HG02610 (cell line): Measurements from ENCODE around the gene PKD2L2.
"Not testable (repeated sequence)": the region's sequence is repeated elsewhere in the genome, so short reads cannot be mapped to it uniquely, and the experiment has no call there.

Source experiments
- ATAC-seq: cut with Tn5 transposase; IDR thresholded peaks from one replicate; pipeline ENCODE4 v1.9.1; 2021; ENCODE audit warnings: mild to moderate bottlenecking, moderate library complexity; ENCODE audit not compliant: unreplicated experiment

PKD2L2 gene

GRCh38 chr5:137888863-137889759 lies at the start of gene PKD2L2:
Gene PKD2L2, plus strand, starts transcription at chr5:137889457. Its CDS starts 35 bp downstream, at chr5:137889492.
- ATAC-seq: peak; percentile 98

- ATAC-seq: no peak
Observed at GRCh38 chr5:137842296-137842695, 47.0 kb upstream of the PKD2L2 start.

- ATAC-seq: no peak
Observed at GRCh38 chr5:137843676-137844299, 45.5 kb upstream of the PKD2L2 start.

GRCh38 chr5:137845472-137845871 lies 43.8 kb upstream of the PKD2L2 start:
- ATAC-seq: no peak

GRCh38 chr5:137847687-137848086 lies 41.6 kb upstream of the PKD2L2 start:
- peak; percentile 85 for ATAC-seq

- not testable (repeated sequence) for ATAC-seq
Observed at GRCh38 chr5:137853165-137853564, 36.1 kb upstream of the PKD2L2 start.

- ATAC-seq: no peak
Observed at GRCh38 chr5:137856201-137856600, 33.1 kb upstream of the PKD2L2 start.

GRCh38 chr5:137856916-137857862 lies 32.1 kb upstream of the PKD2L2 start:
- ATAC-seq: peak; percentile 39

- peak; percentile 79 for ATAC-seq
Observed at GRCh38 chr5:137858223-137858916, 30.9 kb upstream of the PKD2L2 start.

GRCh38 chr5:137858954-137859353 lies 30.3 kb upstream of the PKD2L2 start:
- no peak for ATAC-seq

GRCh38 chr5:137862251-137862650 lies 27.0 kb upstream of the PKD2L2 start:
- no peak for ATAC-seq

GRCh38 chr5:137863653-137864052 lies 25.6 kb upstream of the PKD2L2 start:
- ATAC-seq: not testable (repeated sequence)

GRCh38 chr5:137866541-137867388 lies 22.5 kb upstream of the PKD2L2 start:
- no peak for ATAC-seq

GRCh38 chr5:137867664-137868063 lies 21.6 kb upstream of the PKD2L2 start, which contains the start of gene MYOT:
Gene MYOT, plus strand, starts transcription at chr5:137867860. Its CDS starts 2,792 bp downstream, at chr5:137870652.
- ATAC-seq: no peak

GRCh38 chr5:137870647-137871339 lies 18.5 kb upstream of the PKD2L2 start:
- no peak for ATAC-seq

- ATAC-seq: no peak
Observed at GRCh38 chr5:137871571-137871970, 17.7 kb upstream of the PKD2L2 start.

- no peak for ATAC-seq
Observed at GRCh38 chr5:137872466-137872865, 16.8 kb upstream of the PKD2L2 start.

GRCh38 chr5:137876101-137876500 lies 13.2 kb upstream of the PKD2L2 start:
- ATAC-seq: no peak

GRCh38 chr5:137880313-137880712 lies 8.9 kb upstream of the PKD2L2 start:
- no peak for ATAC-seq
